ENCODE results near the gene PON3.

The PON3 gene

DNA sequence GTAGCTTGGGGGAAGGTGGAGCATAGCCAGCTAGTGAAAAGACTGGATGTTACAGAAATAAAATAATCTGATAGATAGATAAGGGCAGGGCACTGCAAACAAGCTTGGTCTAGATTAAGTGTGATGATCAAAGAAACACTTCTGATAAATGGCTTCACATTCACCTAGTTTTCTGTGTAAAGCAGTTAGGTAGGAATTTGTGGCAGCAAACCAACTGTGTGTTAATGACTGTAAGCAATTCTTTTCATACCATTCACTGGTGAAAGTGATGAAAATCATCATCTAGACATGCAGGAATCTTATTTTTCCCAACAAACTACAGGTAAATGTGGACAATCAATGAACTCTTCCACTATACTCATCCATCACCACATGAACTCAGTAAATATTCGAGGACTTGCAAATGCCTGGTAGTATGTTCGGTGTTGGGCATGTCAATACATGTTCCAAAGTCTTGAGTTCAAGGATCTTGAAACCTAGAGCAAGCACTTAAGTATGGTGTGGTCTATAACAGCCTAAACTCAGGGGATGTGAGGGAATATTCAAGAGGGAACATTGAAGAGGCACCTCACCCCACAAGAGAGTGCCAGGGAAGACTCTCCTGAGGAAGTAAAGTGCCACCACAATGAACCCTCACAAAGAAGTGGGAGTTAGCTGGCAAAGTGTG lies 20.5 kb downstream of the PON3 start:
- H3K79me2 ChIP-seq (ENCODE audit: insufficient read depth, low read length), result no peaks in the 10 kb centered on the region
- no peaks in the 10 kb centered on the region for H3F3A ChIP-seq (ENCODE audit: low read depth)
- no peak overlapping the region for H3K4me3 ChIP-seq (ENCODE audit: low read length, poor library complexity, severe bottlenecking)
- no peak overlapping the region for H3K9ac ChIP-seq (ENCODE audit: low read depth, low read length, poor library complexity, severe bottlenecking)
- H3K27me3 ChIP-seq (ENCODE audit: insufficient read depth, low read length, poor library complexity, severe bottlenecking), result no peaks in the 10 kb centered on the region
- no peaks in the 10 kb centered on the region for H3K9me2 ChIP-seq (replicated peaks; ENCODE audit: low read depth, low read length)
- H3K9me3 ChIP-seq (ENCODE audit: insufficient read depth, low read depth, low read length), result no peaks in the 10 kb centered on the region; the same call in 1 of the 2 replicates
- no peak for TF ChIP-seq EZH2phosphoT487 (IDR thresholded peaks at IDR 0.05; ENCODE audit: borderline replicate concordance)
- TF ChIP-seq, protein P1, sequence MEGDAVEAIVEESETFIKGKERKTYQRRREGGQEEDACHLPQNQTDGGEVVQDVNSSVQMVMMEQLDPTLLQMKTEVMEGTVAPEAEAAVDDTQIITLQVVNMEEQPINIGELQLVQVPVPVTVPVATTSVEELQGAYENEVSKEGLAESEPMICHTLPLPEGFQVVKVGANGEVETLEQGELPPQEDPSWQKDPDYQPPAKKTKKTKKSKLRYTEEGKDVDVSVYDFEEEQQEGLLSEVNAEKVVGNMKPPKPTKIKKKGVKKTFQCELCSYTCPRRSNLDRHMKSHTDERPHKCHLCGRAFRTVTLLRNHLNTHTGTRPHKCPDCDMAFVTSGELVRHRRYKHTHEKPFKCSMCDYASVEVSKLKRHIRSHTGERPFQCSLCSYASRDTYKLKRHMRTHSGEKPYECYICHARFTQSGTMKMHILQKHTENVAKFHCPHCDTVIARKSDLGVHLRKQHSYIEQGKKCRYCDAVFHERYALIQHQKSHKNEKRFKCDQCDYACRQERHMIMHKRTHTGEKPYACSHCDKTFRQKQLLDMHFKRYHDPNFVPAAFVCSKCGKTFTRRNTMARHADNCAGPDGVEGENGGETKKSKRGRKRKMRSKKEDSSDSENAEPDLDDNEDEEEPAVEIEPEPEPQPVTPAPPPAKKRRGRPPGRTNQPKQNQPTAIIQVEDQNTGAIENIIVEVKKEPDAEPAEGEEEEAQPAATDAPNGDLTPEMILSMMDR (conservative IDR thresholded peaks at IDR 0.05; ENCODE audit: low read length), result no peak
- no peak overlapping the region for H3K4me2 ChIP-seq (ENCODE audit: low read depth, low read length, poor library complexity, severe bottlenecking)
- no peaks in the 10 kb centered on the region for H4K20me1 ChIP-seq (ENCODE audit: insufficient read depth, low read length, poor library complexity, severe bottlenecking)
- no peak overlapping the region for H2AFZ ChIP-seq (ENCODE audit: low read length)
- no peaks in the 10 kb centered on the region for H3K36me3 ChIP-seq (ENCODE audit: insufficient read depth, low read length)
- no peaks in the 10 kb centered on the region for H3K4me1 ChIP-seq (ENCODE audit: insufficient read depth, low read length, poor library complexity, severe bottlenecking)

DNA sequence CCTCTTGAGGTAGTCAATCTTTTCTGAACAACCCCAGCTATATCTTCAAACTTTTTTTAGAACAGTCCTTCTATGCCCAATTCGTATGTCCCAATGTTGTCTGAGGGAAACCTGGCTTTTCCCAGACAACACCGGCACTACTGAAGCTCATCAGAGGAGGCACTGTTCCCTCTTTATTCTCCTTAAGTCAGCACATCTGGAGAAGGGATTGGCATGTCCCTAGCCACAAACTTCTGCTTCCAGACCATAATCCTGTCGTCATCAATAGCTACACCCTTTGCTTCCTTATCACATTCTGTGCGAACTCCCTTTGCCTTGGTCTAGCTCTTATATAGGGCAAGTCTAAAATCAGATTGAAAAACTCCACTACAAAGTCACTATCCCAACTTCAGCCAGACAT lies 22.9 kb downstream of the PON3 start:
- H3K9me3 ChIP-seq (ENCODE audit: insufficient read depth, low read depth, low read length), result no peaks in the 10 kb centered on the region
- no peaks in the 10 kb centered on the region for H3F3A ChIP-seq (ENCODE audit: low read depth)
- H3K36me3 ChIP-seq (ENCODE audit: insufficient read depth, low read length), result no peaks in the 10 kb centered on the region
- no peak overlapping the region for H3K4me3 ChIP-seq (ENCODE audit: low read length, poor library complexity, severe bottlenecking)
- H3K27me3 ChIP-seq (ENCODE audit: insufficient read depth, low read length, poor library complexity, severe bottlenecking), result no peaks in the 10 kb centered on the region
- H4K20me1 ChIP-seq (ENCODE audit: insufficient read depth, low read length, poor library complexity, severe bottlenecking), result no peaks in the 10 kb centered on the region
- H3K79me2 ChIP-seq (ENCODE audit: insufficient read depth, low read length), result no peaks in the 10 kb centered on the region
- H2AFZ ChIP-seq (ENCODE audit: low read length), result no peak overlapping the region
- H3K4me1 ChIP-seq (ENCODE audit: insufficient read depth, low read length, poor library complexity, severe bottlenecking), result no peaks in the 10 kb centered on the region
- H3K4me2 ChIP-seq (ENCODE audit: low read depth, low read length, poor library complexity, severe bottlenecking), result no peak overlapping the region
- H3K9ac ChIP-seq (ENCODE audit: low read depth, low read length, poor library complexity, severe bottlenecking), result no peak overlapping the region
- no peaks in the 10 kb centered on the region for H3K9me2 ChIP-seq (replicated peaks; ENCODE audit: low read depth, low read length)
- TF ChIP-seq, protein P1 (conservative IDR thresholded peaks at IDR 0.05; ENCODE audit: low read length), result no peak

DNA sequence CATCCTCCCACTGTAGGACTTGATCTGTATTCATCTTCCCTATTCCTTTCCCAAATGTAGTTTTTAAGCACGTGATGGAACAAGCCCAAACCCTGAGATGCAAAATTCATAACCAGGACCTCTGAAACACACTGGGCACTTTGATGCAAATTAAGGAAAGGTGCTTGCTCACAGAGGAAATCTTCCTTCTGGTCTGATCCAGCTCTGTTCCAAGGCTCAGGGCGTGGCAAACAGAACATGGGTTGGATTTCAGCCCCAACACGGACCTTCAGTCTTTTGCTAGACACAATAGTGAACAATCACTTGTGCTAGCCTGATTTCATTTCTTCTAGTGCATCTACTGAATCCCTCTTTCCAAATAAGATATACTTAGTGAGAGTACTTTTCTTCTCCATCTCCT lies 27.9 kb downstream of the PON3 start:
- Histone ChIP-seq H3K4me1 (ENCODE audit: insufficient read depth, low read length, poor library complexity, severe bottlenecking) (no peaks in the 10 kb centered on the region), H3K4me2 (ENCODE audit: low read depth, low read length, poor library complexity, severe bottlenecking) (no peak overlapping the region), H3K9me2 (replicated peaks; ENCODE audit: low read depth, low read length) (no peaks in the 10 kb centered on the region), H3K4me3 (ENCODE audit: low read length, poor library complexity, severe bottlenecking) (no peak overlapping the region), H3K27me3 (ENCODE audit: insufficient read depth, low read length, poor library complexity, severe bottlenecking) (no peaks in the 10 kb centered on the region), H3K79me2 (ENCODE audit: insufficient read depth, low read length) (no peaks in the 10 kb centered on the region), H3K9me3 (ENCODE audit: insufficient read depth, low read depth, low read length) (no peaks in the 10 kb centered on the region), H2AFZ (ENCODE audit: low read length) (no peak overlapping the region), H4K20me1 (ENCODE audit: insufficient read depth, low read length, poor library complexity, severe bottlenecking) (no peaks in the 10 kb centered on the region), H3K36me3 (ENCODE audit: insufficient read depth, low read length) (no peaks in the 10 kb centered on the region), H3F3A (ENCODE audit: low read depth) (no peaks in the 10 kb centered on the region), H3K9ac (ENCODE audit: low read depth, low read length, poor library complexity, severe bottlenecking) (no peak overlapping the region)
- TF ChIP-seq, protein P1 (conservative IDR thresholded peaks at IDR 0.05; ENCODE audit: low read length), result no peak
- TF ChIP-seq EZH2phosphoT487 (IDR thresholded peaks at IDR 0.05; ENCODE audit: borderline replicate concordance), result no peak

All from Loucy (cell line).